ENCODE results near the gene FAM107B.

DNA sequence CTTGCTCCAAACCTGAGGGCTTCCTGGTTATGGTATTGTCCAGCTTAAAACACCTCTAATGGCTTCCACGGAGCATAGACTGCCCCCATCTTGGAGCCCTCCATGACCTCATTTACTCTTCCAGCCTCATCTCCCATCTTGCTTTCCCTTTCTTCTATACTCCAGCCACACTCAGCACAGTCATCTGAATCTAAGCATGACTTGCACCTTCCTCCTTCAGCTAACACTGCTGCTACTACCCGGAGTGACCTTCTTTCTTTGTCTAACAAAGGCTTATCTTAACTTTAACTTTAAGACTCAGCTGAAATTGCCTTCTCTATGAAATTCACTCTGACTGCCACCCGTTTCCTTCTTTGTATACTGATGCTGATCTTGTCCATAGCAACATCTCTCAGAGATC lies 135.1 kb downstream of the FAM107B start:
- TF ChIP-seq EZH2 (IDR thresholded peaks at IDR 0.05; ENCODE audit: insufficient read depth, poor library complexity, severe bottlenecking) (no peak), EZH2phosphoT487 (IDR thresholded peaks at IDR 0.05; ENCODE audit: insufficient read depth, low read depth) (no peak)

Measured in GM23248 (cell line).